Skeletal muscle tissue (tissue), 4 donors: ENCODE measurements around the gene IFT88. TPM values are rescaled to one million over a fixed set of nuclear protein-coding genes. Genes with fewer than 3 reads are reported as not detected.
"Not testable (repeated sequence)": the region's sequence is repeated elsewhere in the genome, so short reads cannot be mapped to it uniquely, and the experiment has no call there.

Source experiments
- H3K27ac ChIP-seq: one replicate; pipeline ENCODE4 v1.7.0; 2013; ENCODE audit warnings: mild to moderate bottlenecking, low read depth, low read length, inconsistent platforms
- H3K27me3 ChIP-seq, 3 donors: one replicate each; pipeline ENCODE4 v1.7.0; 2013; ENCODE audit warnings: low read length in 3 of 3; ENCODE audit not compliant: control insufficient read depth in 3 of 3, insufficient read depth in 3 of 3
- H3K36me3 ChIP-seq, 3 donors: one replicate each; pipeline ENCODE4 v1.7.0; 2013; ENCODE audit warnings: low read length in 3 of 3; ENCODE audit not compliant: control insufficient read depth in 3 of 3, insufficient read depth in 3 of 3
- H3K4me1 ChIP-seq, 3 donors: one replicate each; pipeline ENCODE4 v1.7.0; 2013; ENCODE audit warnings: low read length in 3 of 3, mild to moderate bottlenecking in 3 of 3; ENCODE audit not compliant: control insufficient read depth in 3 of 3, insufficient read depth in 3 of 3
- H3K4me3 ChIP-seq, 3 donors: one replicate each; pipeline ENCODE4 v1.7.0; 2013; ENCODE audit warnings: low read length in 3 of 3
- H3K9ac ChIP-seq, 3 donors: one replicate each; pipeline ENCODE4 v1.7.0; 2013; ENCODE audit warnings: low read length in 3 of 3, mild to moderate bottlenecking in 3 of 3, moderate library complexity in 2 of 3, low read depth in 1 of 3
- H3K9me3 ChIP-seq, 3 donors: one replicate each; pipeline ENCODE4 v1.7.0; 2013; ENCODE audit warnings: low read length in 3 of 3; ENCODE audit not compliant: control insufficient read depth in 3 of 3
- total RNA-seq: library from RNA; depleted of rRNA; stranded (reverse); fragments of >200 nt; gene quantifications from one replicate; pipeline ENCODE4 v1.2.3, GENCODE V29; 2014
- donor health status: Osteomylitis.

Gene IFT88
- total RNA-seq, 1 donor from 2014 or later, result 14.6 TPM

- no peaks in the 10 kb centered on the region for H3K27me3 ChIP-seq
- no peaks in the 10 kb centered on the region for H3K9me3 ChIP-seq
- no peak overlapping the region for H3K9ac ChIP-seq
- no peak overlapping the region for H3K4me3 ChIP-seq
- H3K4me1 ChIP-seq, result no peaks in the 10 kb centered on the region
- H3K27ac ChIP-seq, result no peak overlapping the region
- no peaks in the 10 kb centered on the region for H3K36me3 ChIP-seq
These were observed 113.6 kb downstream of the IFT88 start for GRCh38 chr13:20680416-20681080.

GRCh38 chr13:20681481-20681880, 114.5 kb downstream of the IFT88 start:
- not testable (repeated sequence) for H3K9ac ChIP-seq, H3K4me3 ChIP-seq, H3K27ac ChIP-seq, H3K9me3 ChIP-seq, H3K27me3 ChIP-seq, H3K4me1 ChIP-seq, H3K36me3 ChIP-seq

- Histone ChIP-seq H3K27ac (no peak overlapping the region), H3K9ac (no peak overlapping the region), H3K27me3 (no peaks in the 10 kb centered on the region), H3K4me1 (no peaks in the 10 kb centered on the region), H3K36me3 (no peaks in the 10 kb centered on the region), H3K9me3 (no peaks in the 10 kb centered on the region), H3K4me3 (no peak overlapping the region)
These were observed 115.1 kb downstream of the IFT88 start for GRCh38 chr13:20682061-20682460.

GRCh38 chr13:20684041-20684440, 117.1 kb downstream of the IFT88 start:
- H3K36me3 ChIP-seq, result no peaks in the 10 kb centered on the region
- no peak overlapping the region for H3K9ac ChIP-seq
- no peaks in the 10 kb centered on the region for H3K9me3 ChIP-seq
- H3K4me1 ChIP-seq, result no peaks in the 10 kb centered on the region
- no peak overlapping the region for H3K4me3 ChIP-seq
- no peak overlapping the region for H3K27ac ChIP-seq
- no peaks in the 10 kb centered on the region for H3K27me3 ChIP-seq

- no peaks in the 10 kb centered on the region for H3K9me3 ChIP-seq
- no peaks in the 10 kb centered on the region for H3K36me3 ChIP-seq
- no peaks in the 10 kb centered on the region for H3K27me3 ChIP-seq
- H3K9ac ChIP-seq, result no peak overlapping the region
- no peaks in the 10 kb centered on the region for H3K4me1 ChIP-seq
- no peak overlapping the region for H3K4me3 ChIP-seq
- no peak overlapping the region for H3K27ac ChIP-seq
These were observed 117.6 kb downstream of the IFT88 start for GRCh38 chr13:20684546-20684945.

GRCh38 chr13:20685092-20685491, 118.1 kb downstream of the IFT88 start:
- Histone ChIP-seq H3K9me3 (no peaks in the 10 kb centered on the region), H3K36me3 (no peaks in the 10 kb centered on the region), H3K27me3 (no peaks in the 10 kb centered on the region), H3K4me1 (no peaks in the 10 kb centered on the region), H3K9ac (no peak overlapping the region), H3K27ac (no peak overlapping the region), H3K4me3 (no peak overlapping the region)

GRCh38 chr13:20686167-20686566, 119.2 kb downstream of the IFT88 start:
- H3K4me1 ChIP-seq, result no peaks in the 10 kb centered on the region
- no peaks in the 10 kb centered on the region for H3K9me3 ChIP-seq
- no peak overlapping the region for H3K4me3 ChIP-seq
- H3K27ac ChIP-seq, result no peak overlapping the region
- H3K9ac ChIP-seq, result no peak overlapping the region
- no peaks in the 10 kb centered on the region for H3K27me3 ChIP-seq
- H3K36me3 ChIP-seq, result peaks cover 0 to 4% (median 0%) of the 10 kb centered on the region in 3 donors

GRCh38 chr13:20686863-20687579, 120.1 kb downstream of the IFT88 start:
- peaks cover 0 to 4% (median 2%) of the 10 kb centered on the region in 3 donors for H3K36me3 ChIP-seq
- H3K4me1 ChIP-seq, result no peaks in the 10 kb centered on the region
- H3K9me3 ChIP-seq, result no peaks in the 10 kb centered on the region
- no peak overlapping the region for H3K9ac ChIP-seq
- H3K27ac ChIP-seq, result no peak overlapping the region
- H3K4me3 ChIP-seq, result no peak overlapping the region
- no peaks in the 10 kb centered on the region for H3K27me3 ChIP-seq

- Histone ChIP-seq H3K27me3 (no peaks in the 10 kb centered on the region), H3K27ac (no peak overlapping the region), H3K9ac (no peak overlapping the region), H3K4me1 (no peaks in the 10 kb centered on the region), H3K9me3 (no peaks in the 10 kb centered on the region), H3K4me3 (no peak overlapping the region), H3K36me3 (peaks cover 0 to 6% (median 4%) of the 10 kb centered on the region in 3 donors)
These were observed 122.3 kb downstream of the IFT88 start for GRCh38 chr13:20689291-20689690.

- no peak overlapping the region for H3K4me3 ChIP-seq
- peaks cover 0 to 6% (median 4%) of the 10 kb centered on the region in 3 donors for H3K36me3 ChIP-seq
- no peaks in the 10 kb centered on the region for H3K9me3 ChIP-seq
- no peaks in the 10 kb centered on the region for H3K4me1 ChIP-seq
- no peak overlapping the region for H3K27ac ChIP-seq
- H3K27me3 ChIP-seq, result no peaks in the 10 kb centered on the region
- no peak overlapping the region for H3K9ac ChIP-seq
These were observed 124.7 kb downstream of the IFT88 start for GRCh38 chr13:20691616-20692015.
